GM12878 (cell line): ENCODE measurements around the gene F2RL3. TPM values are rescaled to one million over a fixed set of nuclear protein-coding genes. Genes with fewer than 3 reads are reported as not detected.

Experiments used
- ATAC-seq: fragments of 200-7000 bp; cut with Tn5 transposase; 3 replicates; pipeline ENCODE4 v1.9.1; 2020; ENCODE audit warnings: mild to moderate bottlenecking, moderate library complexity
- BruUV-seq: library from RNA; stranded (reverse); fragments of 400-500 nt; replicated peaks from 2 replicates; lab custom pipeline; 2021; lab: Mats Ljungman, UMichigan
- CTCF ChIA-PET: fragments of 300-600 bp; sonication (Branson Sonifier 250); formaldehyde crosslinking; extraction: SDS; loops from one replicate; lab custom pipeline; 2021; ENCODE audit warnings: inconsistent platforms; lab: Yijun Ruan, JAX
- POLR2A ChIA-PET: fragments of 350-600 bp; formaldehyde crosslinking; extraction: SDS; loops from one replicate; lab custom pipeline; 2021; ENCODE audit warnings: inconsistent platforms; lab: Charles Lee
- RAD21 ChIA-PET: fragments of 300-600 bp; sonication (Branson Sonifier 250); formaldehyde crosslinking; loops from one replicate; lab custom pipeline; 2023; ENCODE audit warnings: antibody characterized with exemption; ENCODE audit not compliant: unreplicated experiment; lab: Charles Lee
- SMC1A ChIA-PET: fragments of 300-600 bp; sonication (Branson Sonifier 250); formaldehyde crosslinking; loops from one replicate; lab custom pipeline; 2023; ENCODE audit not compliant: unreplicated experiment, uncharacterized antibody; lab: Charles Lee
- DNase-seq: peaks from one replicate; pipeline ENCODE4 v3.0.0-alpha.2; 2011; ENCODE audit warnings: low read depth, low spot score
- FAIRE-seq: peaks from 3 replicates; lab custom pipeline; 2011; peaks lifted over from hg19 to GRCh38; lab: Jason Lieb, UNC
- H2AFZ ChIP-seq: 2 replicates; pipeline ENCODE4 v1.6.0; 2011; ENCODE audit warnings: low read depth, low read length, control low read depth; ENCODE audit not compliant: control insufficient read depth
- H3K27ac ChIP-seq: 2 replicates; pipeline ENCODE4 v1.5.1; 2011; ENCODE audit warnings: control low read depth; ENCODE audit not compliant: control insufficient read depth, insufficient read depth
- H3K27me3 ChIP-seq, 2 experiments: replicated peaks in 1 of 2; 2 replicates each; pipeline versions ENCODE4 v1.6.0 to v1.6.1; 2011; ENCODE audit warnings: low read length in 1 of 2; ENCODE audit not compliant: control insufficient read depth in 2 of 2, insufficient read depth in 2 of 2
- H3K36me3 ChIP-seq, 2 experiments: 2 replicates each; pipeline ENCODE4 v1.5.1; 2011; ENCODE audit warnings: low read length in 1 of 2; ENCODE audit not compliant: control insufficient read depth in 2 of 2, insufficient read depth in 2 of 2
- H3K4me1 ChIP-seq: 2 replicates; pipeline ENCODE4 v1.6.1; 2011; ENCODE audit warnings: mild to moderate bottlenecking, low read length, moderate library complexity, mixed read lengths; ENCODE audit not compliant: control insufficient read depth, insufficient read depth
- H3K4me2 ChIP-seq: 2 replicates; pipeline ENCODE4 v1.6.0; 2011; ENCODE audit warnings: control low read depth; ENCODE audit not compliant: control insufficient read depth, insufficient read depth
- H3K4me3 ChIP-seq: fragments of 200-600 bp; sonication (generic); 2 replicates; pipeline ENCODE4 v1.5.1; 2016
- H3K79me2 ChIP-seq: 2 replicates; pipeline ENCODE4 v1.6.0; 2011; ENCODE audit warnings: low read length; ENCODE audit not compliant: control insufficient read depth, insufficient read depth
- H3K9ac ChIP-seq: 2 replicates; pipeline ENCODE4 v1.8.0; 2011; ENCODE audit warnings: low read length, control low read depth, mixed read lengths; ENCODE audit not compliant: control insufficient read depth, insufficient read depth
- H3K9me3 ChIP-seq: replicated peaks from 3 replicates; pipeline ENCODE4 v1.5.1; 2011; ENCODE audit warnings: mild to moderate bottlenecking, low read length; ENCODE audit not compliant: control insufficient read depth, insufficient read depth
- H4K20me1 ChIP-seq: 2 replicates; pipeline ENCODE4 v1.6.0; 2011; ENCODE audit not compliant: control insufficient read depth, insufficient read depth
- HDGF ChIP-seq: fragments of 450-650 bp; IDR thresholded peaks from 2 replicates; pipeline ENCODE4 v1.6.1; 2016; ENCODE audit warnings: antibody characterized with exemption
- MXI1 ChIP-seq: fragments of 150-350 bp; IDR thresholded peaks from 2 replicates; pipeline ENCODE4 v1.6.1; 2011; ENCODE audit warnings: low read depth, mild to moderate bottlenecking, inconsistent platforms, low read length, improper control_type of control experiment
- POLR2A ChIP-seq: IDR thresholded peaks from 2 replicates; pipeline ENCODE4 v1.6.1; 2011; ENCODE audit warnings: low read depth, mild to moderate bottlenecking, low read length
- RB1 ChIP-seq: fragments of 450-650 bp; formaldehyde crosslinking; IDR thresholded peaks from 2 replicates; pipeline ENCODE4 v1.6.1; 2017; ENCODE audit warnings: mild to moderate bottlenecking, borderline replicate concordance
- RELA ChIP-seq: fragments of 450-650 bp; IDR thresholded peaks from 2 replicates; pipeline ENCODE4 v1.8.0; 2014; ENCODE audit warnings: borderline replicate concordance; ENCODE audit not compliant: partially characterized antibody
- SIN3A ChIP-seq: IDR thresholded peaks from 2 replicates; pipeline ENCODE4 v1.6.1; 2012; ENCODE audit warnings: low read depth, low read length, improper control_type of control experiment
- SP1 ChIP-seq: IDR thresholded peaks from one replicate; pipeline ENCODE4 v1.6.1; 2011; ENCODE audit warnings: low read depth, low read length
- SRF ChIP-seq, 2 experiments: IDR thresholded peaks; 2 replicates each; pipeline ENCODE4 v1.6.1; 2011; ENCODE audit warnings: low read depth in 2 of 2, low read length in 2 of 2, mild to moderate bottlenecking in 1 of 2, moderate library complexity in 1 of 2
- USF2 ChIP-seq: IDR thresholded peaks from 2 replicates; pipeline ENCODE4 v1.6.1; 2011; ENCODE audit warnings: low read depth, low read length, improper control_type of control experiment, borderline replicate concordance
- ZBTB33 ChIP-seq: fragments of 450-650 bp; IDR thresholded peaks from 2 replicates; pipeline ENCODE4 v1.6.1; 2017; ENCODE audit warnings: mild to moderate bottlenecking
- ZNF687 ChIP-seq: fragments of 450-650 bp; IDR thresholded peaks from 2 replicates; pipeline ENCODE4 v1.6.1; 2017; ENCODE audit warnings: mild to moderate bottlenecking, moderate library complexity
- WGBS: methylation state at CpG from one replicate; pipeline ENCODE4 v1.1.6; 2016; ENCODE audit warnings: low lambda C conversion rate; ENCODE audit not compliant: insufficient replicate concordance, insufficient coverage; ENCODE audit errors: missing lambda C conversion rate; 5-methylcytosine and 5-hydroxymethylcytosine counted together
- in situ Hi-C: fragments of 300-500 bp; cut with MboI; formaldehyde crosslinking; loops from 9 replicates; pipeline ENCODE4 v1.14.3; 2018; ENCODE audit warnings: mixed read lengths
- intact Hi-C: fragments of 100-400 bp; cut with micrococcal nuclease; formaldehyde crosslinking; loops from one replicate; pipeline ENCODE4 v1.14.2; 2022; ENCODE audit not compliant: unreplicated experiment
- polyA plus RNA-seq, 11 experiments: library from polyadenylated mRNA; depleted of rRNA in 4 of 11; unstranded in 6 of 11; stranded (reverse) in 5 of 11; fragments of >200 nt; fragmentation: Nextera tagmentation in 4 of 11; fragmentation: Illumina TruSeq in 1 of 11; extraction: Ambion mirVana in 4 of 11; extraction: Trizol in 1 of 11; gene quantifications; 1 replicate in 1 of 11; 2 replicates in 10 of 11; pipeline versions ENCODE4 v1.2.1 to v1.2.3, GENCODE V29; 2011 to 2016; ENCODE audit warnings: inconsistent platforms in 2 of 11, missing spikeins in 2 of 11, low read depth in 1 of 11
- total RNA-seq, 4 experiments: library from RNA; depleted of rRNA in 3 of 4; stranded (reverse); fragments of >200 nt in 3 of 4; fragmentation: Illumina TruSeq in 1 of 4; extraction: Trizol in 1 of 4; gene quantifications; 2 replicates each; pipeline versions ENCODE4 v1.2.1 to v1.2.3, GENCODE V29; 2013 to 2021

Gene F2RL3
- total and polyA plus RNA-seq, 10 of the 15 experiments (the other 5 are each of a cell fraction or from before 2014, with no cell fraction given), result 0.01 to 1.2 (median 0.29) TPM

GRCh38 chr19:16869331-16869972, 19.3 kb upstream of the F2RL3 start:
- CTCF ChIA-PET, result no interaction called here
- H3K9ac ChIP-seq, result no peak overlapping the region
- H3K4me3 ChIP-seq, result no peak overlapping the region
- RAD21 ChIA-PET, result no interaction called here
- no peak overlapping the region for H3K27ac ChIP-seq
- no peaks in the 10 kb centered on the region for H3K27me3 ChIP-seq
- no peaks in the 10 kb centered on the region for H3K4me1 ChIP-seq
- intact Hi-C loops, result no loop called here
- in situ Hi-C loops, result no loop called here
- 94% methylated on average over 30 of the region's 30 CpGs for WGBS
- TF ChIP-seq SP1, result no peak
- TF ChIP-seq ZNF687, result no peak
- TF ChIP-seq HDGF, result no peak
- TF ChIP-seq RB1, result no peak
- TF ChIP-seq ZBTB33, result no peak
- no peak for TF ChIP-seq SRF (IDR thresholded peaks at IDR 0.05; ENCODE audit: low read depth in 2 of 2, low read length in 2 of 2)
- no peak for TF ChIP-seq USF2
- TF ChIP-seq POLR2A, result no peak
- no peak for TF ChIP-seq RELA
- no peak for TF ChIP-seq MXI1
- TF ChIP-seq SIN3A, result no peak
- no TSS peak for BruUV-seq
- no peak overlapping the region for H2AFZ ChIP-seq
- no peaks in the 10 kb centered on the region for H3K79me2 ChIP-seq
- ATAC-seq, result no peak
- H3K4me2 ChIP-seq, result no peak overlapping the region
- peaks cover 19 to 20% of the 10 kb centered on the region in 2 experiments; a peak in 3 of 4 replicates for H3K36me3 ChIP-seq
- SMC1A ChIA-PET, result no interaction called here
- no peaks in the 10 kb centered on the region for H4K20me1 ChIP-seq
- POLR2A ChIA-PET, result no interaction called here
- no peak for FAIRE-seq
- no peak for DNase-seq
- peaks cover 7% of the 10 kb centered on the region; the same call in 2 of the 3 replicates for H3K9me3 ChIP-seq
